LNCAP (cell line): ENCODE results near the gene ABHD3.

Experiments used
- TF ChIP-seq, protein P1 (sequence below): fragments of 450-650 bp; IDR thresholded peaks from 2 replicates; pipeline ENCODE4 v1.5.1; 2017; ENCODE audit warnings: mild to moderate bottlenecking

ABHD3 gene

GRCh38 chr18:21741312-21741561, 36.7 kb upstream of the ABHD3 start:
- TF ChIP-seq, protein P1, sequence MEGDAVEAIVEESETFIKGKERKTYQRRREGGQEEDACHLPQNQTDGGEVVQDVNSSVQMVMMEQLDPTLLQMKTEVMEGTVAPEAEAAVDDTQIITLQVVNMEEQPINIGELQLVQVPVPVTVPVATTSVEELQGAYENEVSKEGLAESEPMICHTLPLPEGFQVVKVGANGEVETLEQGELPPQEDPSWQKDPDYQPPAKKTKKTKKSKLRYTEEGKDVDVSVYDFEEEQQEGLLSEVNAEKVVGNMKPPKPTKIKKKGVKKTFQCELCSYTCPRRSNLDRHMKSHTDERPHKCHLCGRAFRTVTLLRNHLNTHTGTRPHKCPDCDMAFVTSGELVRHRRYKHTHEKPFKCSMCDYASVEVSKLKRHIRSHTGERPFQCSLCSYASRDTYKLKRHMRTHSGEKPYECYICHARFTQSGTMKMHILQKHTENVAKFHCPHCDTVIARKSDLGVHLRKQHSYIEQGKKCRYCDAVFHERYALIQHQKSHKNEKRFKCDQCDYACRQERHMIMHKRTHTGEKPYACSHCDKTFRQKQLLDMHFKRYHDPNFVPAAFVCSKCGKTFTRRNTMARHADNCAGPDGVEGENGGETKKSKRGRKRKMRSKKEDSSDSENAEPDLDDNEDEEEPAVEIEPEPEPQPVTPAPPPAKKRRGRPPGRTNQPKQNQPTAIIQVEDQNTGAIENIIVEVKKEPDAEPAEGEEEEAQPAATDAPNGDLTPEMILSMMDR = no peak

DNA sequence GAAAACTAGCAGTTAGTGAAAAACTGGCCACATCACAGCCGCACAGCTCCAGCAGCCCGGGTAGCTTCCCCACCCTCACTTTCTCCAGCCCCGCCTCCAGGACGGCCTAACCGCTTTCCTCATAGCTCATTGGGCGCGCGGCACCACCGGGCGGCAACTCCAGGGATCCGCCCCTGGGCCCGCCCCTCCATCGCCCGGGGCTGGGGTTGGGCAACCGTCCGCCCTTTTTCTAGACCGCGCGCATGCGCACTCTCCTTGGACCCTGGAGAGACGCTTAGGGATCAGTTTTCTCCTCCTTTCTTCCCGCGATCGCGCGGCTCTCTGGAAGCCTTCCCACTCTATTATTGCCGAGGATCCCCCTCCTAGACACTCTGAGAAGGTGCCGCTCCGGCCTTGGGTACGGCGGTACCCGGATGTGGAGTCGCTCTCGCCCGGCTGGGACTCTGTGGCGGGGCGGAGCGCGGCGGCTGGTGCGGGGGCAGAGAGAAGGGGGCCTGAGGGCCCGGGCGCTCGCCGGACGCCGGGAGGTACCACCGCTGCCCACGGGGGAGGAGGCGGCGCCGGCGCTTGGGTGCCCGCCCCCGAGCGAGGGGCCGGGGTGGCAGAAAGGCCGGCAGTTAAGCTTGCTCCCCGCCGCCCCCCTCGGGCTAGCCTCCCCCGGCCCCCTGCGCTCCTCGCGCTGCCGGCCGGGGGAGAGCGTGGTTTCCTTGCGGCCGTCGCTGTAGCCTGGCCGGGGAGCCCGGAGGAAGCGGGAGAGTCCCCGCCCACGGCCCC, 36.2 kb upstream of the ABHD3 start, which contains the start of gene MIB1:
Gene MIB1, plus strand, starts transcription at position 255 of the 774 bp plus-strand sequence. CDS start 792 bp downstream, outside the sequence.
- TF ChIP-seq, protein P1 = no peak

GRCh38 chr18:21739604-21740537, 35.3 kb upstream of the ABHD3 start:
- TF ChIP-seq, protein P1 = no peak

GRCh38 chr18:21735452-21736015, 31.0 kb upstream of the ABHD3 start:
- TF ChIP-seq, protein P1 = no peak

GRCh38 chr18:21733011-21733410, 28.4 kb upstream of the ABHD3 start:
- TF ChIP-seq, protein P1 = no peak

GRCh38 chr18:21727702-21728101, 23.1 kb upstream of the ABHD3 start:
- TF ChIP-seq, protein P1 = no peak

DNA sequence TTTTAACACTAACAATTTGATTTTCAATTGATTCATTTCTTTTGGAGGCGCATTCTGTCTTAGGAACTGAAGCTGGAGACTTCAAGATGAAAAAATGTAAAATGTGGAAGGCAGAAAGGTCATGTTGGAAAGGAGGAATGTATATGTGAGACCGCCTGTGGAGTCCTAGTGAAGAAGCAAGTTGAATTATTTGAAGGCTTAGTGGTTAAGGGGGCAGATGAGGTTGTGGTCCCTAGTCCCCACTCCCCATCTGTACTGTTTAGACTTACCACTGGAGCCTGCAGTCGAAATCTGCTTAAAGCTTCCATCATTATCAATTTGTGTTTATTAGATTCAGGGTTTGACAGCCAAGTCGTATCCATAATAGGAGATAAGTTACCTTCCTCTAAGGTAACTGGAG, 20.6 kb upstream of the ABHD3 start:
- TF ChIP-seq, protein P1 = no peak
